Upper lobe of left lung (tissue), 6 donors: ENCODE data around the gene CENPX. TPM values are rescaled to one million over a fixed set of nuclear protein-coding genes. Genes with fewer than 3 reads are reported as not detected.

Experiments used
- ATAC-seq, 2 donors: fragments of 200-7000 bp; cut with Tn5 transposase; one replicate each; pipeline ENCODE4 v1.9.1; 2022; ENCODE audit warnings: mild to moderate bottlenecking in 2 of 2, moderate library complexity in 2 of 2; ENCODE audit not compliant: low FRiP score in 2 of 2
- DNase-seq, 2 donors: peaks; one replicate each; pipeline ENCODE4 v3.0.0-alpha.2; 2019 to 2020
- H3K27ac ChIP-seq, 4 donors: fragments of 200-600 bp; sonication (generic); one replicate each; pipeline ENCODE4 v1.5.1; 2016 to 2019
- H3K27me3 ChIP-seq, 4 donors: fragments of 200-600 bp; sonication (generic); one replicate each; pipeline ENCODE4 v1.5.1; 2017 to 2019
- H3K36me3 ChIP-seq, 4 donors: fragments of 200-600 bp; sonication (generic); one replicate each; pipeline ENCODE4 v1.5.1; 2016 to 2019
- H3K4me1 ChIP-seq, 4 donors: fragments of 200-600 bp; sonication (generic); one replicate each; pipeline ENCODE4 v1.5.1; 2018 to 2019
- H3K4me3 ChIP-seq, 4 donors: fragments of 200-600 bp; sonication (generic); one replicate each; pipeline ENCODE4 v1.5.1; 2017 to 2019; ENCODE audit warnings: mild to moderate bottlenecking in 2 of 4, moderate library complexity in 1 of 4
- H3K9me3 ChIP-seq, 4 donors: fragments of 200-600 bp; sonication (generic); one replicate each; pipeline ENCODE4 v1.5.1; 2018 to 2019
- CTCF ChIP-seq, 6 experiments: fragments of 450-650 bp in 4 of 6; fragments of 200-600 bp in 2 of 6; sonication (generic) in 2 of 6; IDR thresholded peaks; one replicate each; pipeline ENCODE4 v1.5.1; 2016 to 2019; ENCODE audit warnings: antibody characterized with exemption in 6 of 6
- EP300 ChIP-seq, 4 donors: sonication (generic); formaldehyde crosslinking; IDR thresholded peaks; one replicate each; pipeline ENCODE4 v1.5.1; 2017; ENCODE audit warnings: antibody characterized with exemption in 4 of 4, control low read depth in 2 of 4
- POLR2A ChIP-seq, 4 donors: fragments of 450-650 bp; IDR thresholded peaks; one replicate each; pipeline ENCODE4 v1.5.1; 2016 to 2017; ENCODE audit warnings: antibody characterized with exemption in 4 of 4, mild to moderate bottlenecking in 2 of 4
- POLR2AphosphoS5 ChIP-seq, 2 donors: sonication (generic); formaldehyde crosslinking; IDR thresholded peaks; one replicate each; pipeline ENCODE4 v1.5.1; 2017; ENCODE audit warnings: antibody characterized with exemption in 2 of 2
- WGBS, 2 donors: methylation state at CpG; one replicate each; pipeline ENCODE4 v1.1.5; 2017 to 2018; 5-methylcytosine and 5-hydroxymethylcytosine counted together
- total RNA-seq, 6 donors: library from RNA; depleted of rRNA in 4 of 6; stranded (reverse); fragments of >200 nt in 4 of 6; gene quantifications; one replicate each; pipeline versions ENCODE4 v1.1.0 to v1.2.1, GENCODE V29; 2016 to 2021
- donor health status: DM: no; HTN: no; CAD: no; lungs with moderate emphysema.
- donor health status: DM: no; HTN: yes; CAD: no; lungs with severe emphysema.

CENPX gene
- total RNA-seq, 6 donors from 2014 or later = 24.1 to 60.5 (median 47.8) TPM

- 93 to 95% methylated on average over 16 of the region's 16 CpGs for WGBS, 2 donors
- TF ChIP-seq POLR2A (IDR thresholded peaks at IDR 0.05) (no peak), POLR2AphosphoS5 (IDR thresholded peaks at IDR 0.05) (no peak), CTCF (IDR thresholded peaks at IDR 0.05) (no peak), EP300 (IDR thresholded peaks at IDR 0.05) (no peak)
- Histone ChIP-seq H3K4me1 (peaks cover 18 to 31% (median 23%) of the 10 kb centered on the region in 4 donors), H3K27me3 (peaks cover 0 to 5% (median 1%) of the 10 kb centered on the region in 4 donors), H3K4me3 (no peak overlapping the region), H3K36me3 (peaks cover 0 to 9% (median 0%) of the 10 kb centered on the region in 4 donors), H3K9me3 (no peaks in the 10 kb centered on the region), H3K27ac (no peak overlapping the region)
- DNase-seq (peak in 1 of 2 donors; percentile 73), ATAC-seq (no peak)
Measured at GRCh38 chr17:82029391-82029790, 6.7 kb upstream of the CENPX start.

- TF ChIP-seq EP300 (IDR thresholded peaks at IDR 0.05) (no peak), POLR2A (IDR thresholded peaks at IDR 0.05) (no peak), POLR2AphosphoS5 (IDR thresholded peaks at IDR 0.05) (no peak), CTCF (IDR thresholded peaks at IDR 0.05) (no peak)
- WGBS, 2 donors = 97% methylated on average over 9 of the region's 9 CpGs; no CpG with 5 or more reads in 1 of the 2 donors
- ATAC-seq = no peak
- Histone ChIP-seq H3K27ac (no peak overlapping the region), H3K36me3 (peaks cover 0 to 9% (median 0%) of the 10 kb centered on the region in 4 donors), H3K4me1 (peaks cover 21 to 35% (median 26%) of the 10 kb centered on the region in 4 donors), H3K9me3 (no peaks in the 10 kb centered on the region), H3K27me3 (peaks cover 0 to 5% (median 1%) of the 10 kb centered on the region in 4 donors), H3K4me3 (no peak overlapping the region)
- peak in 1 of 2 donors; percentile 75 for DNase-seq
Measured at GRCh38 chr17:82028966-82029365, 6.3 kb upstream of the CENPX start.

- peaks cover 0 to 9% (median 0%) of the 10 kb centered on the region in 4 donors for H3K36me3 ChIP-seq
- H3K4me1 ChIP-seq = peaks cover 26 to 43% (median 32%) of the 10 kb centered on the region in 4 donors
- no peaks in the 10 kb centered on the region for H3K9me3 ChIP-seq
- WGBS, 2 donors = 99 to 100% methylated on average over 8 to 12 of the region's 13 CpGs
- no peak for TF ChIP-seq POLR2A (IDR thresholded peaks at IDR 0.05)
- no peak for TF ChIP-seq EP300 (IDR thresholded peaks at IDR 0.05)
- peaks cover 0 to 5% (median 1%) of the 10 kb centered on the region in 4 donors for H3K27me3 ChIP-seq
- H3K4me3 ChIP-seq = no peak overlapping the region
- no peak for ATAC-seq
- DNase-seq = peak in 1 of 2 donors; percentile 64
- no peak overlapping the region for H3K27ac ChIP-seq
Measured at GRCh38 chr17:82028246-82028645, 5.6 kb upstream of the CENPX start.

- ATAC-seq = no peak
- H3K27ac ChIP-seq = no peak overlapping the region
- TF ChIP-seq POLR2A (IDR thresholded peaks at IDR 0.05) (no peak), POLR2AphosphoS5 (IDR thresholded peaks at IDR 0.05) (no peak), EP300 (IDR thresholded peaks at IDR 0.05) (no peak), CTCF (IDR thresholded peaks at IDR 0.05) (no peak)
- 95 to 96% methylated on average over 8 to 23 of the region's 25 CpGs for WGBS, 2 donors
- H3K27me3 ChIP-seq = no peaks in the 10 kb centered on the region
- peaks cover 28 to 43% (median 33%) of the 10 kb centered on the region in 4 donors for H3K4me1 ChIP-seq
- peak in 1 of 2 donors; percentile 78 for DNase-seq
- no peaks in the 10 kb centered on the region for H3K9me3 ChIP-seq
- no peak overlapping the region for H3K4me3 ChIP-seq
- peaks cover 0 to 9% (median 0%) of the 10 kb centered on the region in 4 donors for H3K36me3 ChIP-seq
Measured at GRCh38 chr17:82025401-82026107, 2.9 kb upstream of the CENPX start.

GRCh38 chr17:82024859-82025258 is 2.2 kb upstream of the CENPX start:
- Histone ChIP-seq H3K4me1 (peaks cover 22 to 40% (median 29%) of the 10 kb centered on the region in 4 donors), H3K9me3 (no peaks in the 10 kb centered on the region), H3K36me3 (peaks cover 0 to 9% (median 0%) of the 10 kb centered on the region in 4 donors), H3K27ac (no peak overlapping the region), H3K27me3 (no peaks in the 10 kb centered on the region), H3K4me3 (no peak overlapping the region)
- 97% methylated on average over 17 of the region's 17 CpGs; no CpG with 5 or more reads in 1 of the 2 donors for WGBS, 2 donors
- DNase-seq (peak in 1 of 2 donors; percentile 80), ATAC-seq (no peak)
- no peak for TF ChIP-seq POLR2A (IDR thresholded peaks at IDR 0.05)
- TF ChIP-seq EP300 (IDR thresholded peaks at IDR 0.05) = no peak
- no peak for TF ChIP-seq POLR2AphosphoS5 (IDR thresholded peaks at IDR 0.05)
- TF ChIP-seq CTCF (IDR thresholded peaks at IDR 0.05) = no peak
